Osteocyte (in vitro differentiated cells): Measurements from ENCODE around the gene BTK. TPM values are rescaled to one million over a fixed set of nuclear protein-coding genes. Genes with fewer than 3 reads are reported as not detected.

Source experiments
- DNase-seq: peaks from one replicate; pipeline ENCODE4 v3.0.0; 2021; ENCODE audit warnings: mixed read lengths; ENCODE audit not compliant: unreplicated experiment; ENCODE audit errors: extremely low spot score
- H3K27ac Mint-ChIP-seq: one replicate; pipeline ENCODE4 v1.8.0; 2021; ENCODE audit warnings: mild to moderate bottlenecking, mixed read lengths; ENCODE audit not compliant: unreplicated experiment
- H3K27me3 Mint-ChIP-seq: one replicate; pipeline ENCODE4 v1.8.0; 2021; ENCODE audit warnings: mixed read lengths; ENCODE audit not compliant: unreplicated experiment
- H3K36me3 Mint-ChIP-seq: one replicate; pipeline ENCODE4 v1.8.0; 2021; ENCODE audit warnings: mixed read lengths; ENCODE audit not compliant: unreplicated experiment
- H3K4me1 Mint-ChIP-seq: one replicate; pipeline ENCODE4 v1.8.0; 2021; ENCODE audit warnings: mixed read lengths; ENCODE audit not compliant: unreplicated experiment
- H3K4me3 Mint-ChIP-seq: one replicate; pipeline ENCODE4 v1.8.0; 2021; ENCODE audit warnings: mild to moderate bottlenecking, moderate library complexity, mixed read lengths; ENCODE audit not compliant: unreplicated experiment
- H3K9me3 Mint-ChIP-seq: one replicate; pipeline ENCODE4 v1.8.0; 2021; ENCODE audit warnings: mixed read lengths; ENCODE audit not compliant: unreplicated experiment
- CTCF ChIP-seq: fragments of 200-600 bp; sonication (generic); IDR thresholded peaks from 2 replicates; pipeline ENCODE4 v1.5.0; 2021; ENCODE audit warnings: antibody characterized with exemption, mild to moderate bottlenecking, moderate library complexity
- total RNA-seq: library from RNA; stranded (reverse); gene quantifications from 2 replicates; pipeline ENCODE4 v1.2.1, GENCODE V29; 2021

The BTK gene
- total RNA-seq, 1 donor from 2014 or later: not detected

- Mint-ChIP-seq H3K9me3 (peaks cover 4% of the 10 kb centered on the region), H3K36me3 (peaks cover 7% of the 10 kb centered on the region), H3K4me1 (peaks cover 18% of the 10 kb centered on the region), H3K27ac (peak overlapping the region; percentile 99), H3K27me3 (no peaks in the 10 kb centered on the region), H3K4me3 (peak overlapping the region; percentile 94)
- no peak for TF ChIP-seq CTCF
- DNase-seq: peak; percentile 89
These were observed 32.2 kb upstream of the BTK start for GRCh38 chrX:101417981-101418841.

- peak overlapping the region; percentile 94 for H3K4me3 Mint-ChIP-seq
- H3K36me3 Mint-ChIP-seq: peaks cover 6% of the 10 kb centered on the region
- DNase-seq: no peak
- no peak for TF ChIP-seq CTCF
- H3K27me3 Mint-ChIP-seq: no peaks in the 10 kb centered on the region
- peak overlapping the region; percentile 99 for H3K27ac Mint-ChIP-seq
- H3K4me1 Mint-ChIP-seq: peaks cover 18% of the 10 kb centered on the region
- peaks cover 4% of the 10 kb centered on the region for H3K9me3 Mint-ChIP-seq
These were observed 31.2 kb upstream of the BTK start for GRCh38 chrX:101417190-101417589.

- H3K9me3 Mint-ChIP-seq: peaks cover 4% of the 10 kb centered on the region
- H3K4me3 Mint-ChIP-seq: no peak overlapping the region
- no peak overlapping the region for H3K27ac Mint-ChIP-seq
- peaks cover 6% of the 10 kb centered on the region for H3K36me3 Mint-ChIP-seq
- no peaks in the 10 kb centered on the region for H3K27me3 Mint-ChIP-seq
- no peak for DNase-seq
- TF ChIP-seq CTCF: no peak
- H3K4me1 Mint-ChIP-seq: peaks cover 20% of the 10 kb centered on the region
These were observed 30.7 kb upstream of the BTK start for GRCh38 chrX:101416691-101417090.

GRCh38 chrX:101415180-101416145 is 29.5 kb upstream of the BTK start:
- H3K4me3 Mint-ChIP-seq: no peak overlapping the region
- no peaks in the 10 kb centered on the region for H3K27me3 Mint-ChIP-seq
- peaks cover 25% of the 10 kb centered on the region for H3K4me1 Mint-ChIP-seq
- TF ChIP-seq CTCF: peak; percentile 78
- H3K9me3 Mint-ChIP-seq: peaks cover 2% of the 10 kb centered on the region
- no peak overlapping the region for H3K27ac Mint-ChIP-seq
- peaks cover 6% of the 10 kb centered on the region for H3K36me3 Mint-ChIP-seq
- no peak for DNase-seq
